GM12873 (cell line): ENCODE measurements around the gene SNU13.
A peak's percentile ranks its signal among the peaks of the same experiment; 100 is the strongest.

Experiments
- CTCF ChIP-seq: IDR thresholded peaks from 2 replicates; pipeline ENCODE4 v1.5.1; 2012; ENCODE audit warnings: low read depth, mild to moderate bottlenecking, moderate library complexity, low read length, control low read depth; ENCODE audit not compliant: insufficient read depth; ENCODE audit errors: missing control alignments

The SNU13 gene

GRCh38 chr22:41702763-41703162 lies 14.1 kb upstream of the SNU13 start:
- TF ChIP-seq CTCF = no peak

DNA sequence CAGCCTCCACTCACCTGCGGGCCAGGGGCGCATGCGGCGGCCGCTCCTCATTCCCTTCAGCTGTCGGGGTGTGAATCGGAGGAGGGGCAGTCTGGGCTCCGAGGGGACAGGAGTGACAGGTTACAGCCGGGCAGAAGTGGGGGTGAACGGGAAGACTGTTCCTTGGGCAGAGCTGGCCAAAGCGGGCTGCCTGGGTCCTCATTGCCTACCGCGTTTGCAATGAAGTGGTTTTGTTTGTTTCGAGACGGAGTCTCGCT lies 11.4 kb upstream of the SNU13 start:
- TF ChIP-seq CTCF = no peak

GRCh38 chr22:41699264-41700107 lies 10.8 kb upstream of the SNU13 start, which contains the start of gene MEI1:
Gene MEI1, plus strand, starts transcription at chr22:41699503. Its CDS starts 36 bp downstream, at chr22:41699539.
- no peak for TF ChIP-seq CTCF

GRCh38 chr22:41697126-41697775 lies 8.6 kb upstream of the SNU13 start:
- peak; percentile 96 for TF ChIP-seq CTCF

DNA sequence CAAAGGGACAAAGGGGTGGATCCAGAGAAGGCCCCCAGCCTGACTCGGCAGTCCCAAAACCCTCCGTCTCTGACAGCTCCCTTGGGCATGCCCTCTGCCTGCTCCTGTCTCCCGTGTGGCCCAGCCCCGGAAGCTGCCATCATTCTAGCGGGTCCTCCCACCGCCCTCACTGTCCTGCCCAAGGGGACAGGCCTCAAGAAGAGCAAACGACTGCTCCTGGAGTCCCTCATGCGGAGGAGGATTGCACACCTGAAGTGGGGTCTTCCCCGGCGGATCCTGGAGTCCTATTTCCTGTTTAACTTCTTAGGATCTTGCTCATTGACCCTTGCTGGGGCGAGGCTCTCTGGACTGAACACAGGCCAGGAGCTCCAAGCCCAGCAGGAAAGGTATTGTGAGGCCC lies 8.0 kb upstream of the SNU13 start:
- TF ChIP-seq CTCF = no peak

GRCh38 chr22:41695211-41695610 lies 6.5 kb upstream of the SNU13 start:
- TF ChIP-seq CTCF = no peak

GRCh38 chr22:41690476-41690875 lies 1.8 kb upstream of the SNU13 start:
- no peak for TF ChIP-seq CTCF
